GM19023 (cell line): ENCODE measurements around the gene DGAT2.
"Not testable (repeated sequence)": the region's sequence is repeated elsewhere in the genome, so short reads cannot be mapped to it uniquely, and the experiment has no call there.

Source experiments
- ATAC-seq: cut with Tn5 transposase; IDR thresholded peaks from one replicate; pipeline ENCODE4 v1.9.1; 2021; ENCODE audit warnings: mild to moderate bottlenecking, moderate library complexity; ENCODE audit not compliant: unreplicated experiment

DGAT2 gene, protein sequence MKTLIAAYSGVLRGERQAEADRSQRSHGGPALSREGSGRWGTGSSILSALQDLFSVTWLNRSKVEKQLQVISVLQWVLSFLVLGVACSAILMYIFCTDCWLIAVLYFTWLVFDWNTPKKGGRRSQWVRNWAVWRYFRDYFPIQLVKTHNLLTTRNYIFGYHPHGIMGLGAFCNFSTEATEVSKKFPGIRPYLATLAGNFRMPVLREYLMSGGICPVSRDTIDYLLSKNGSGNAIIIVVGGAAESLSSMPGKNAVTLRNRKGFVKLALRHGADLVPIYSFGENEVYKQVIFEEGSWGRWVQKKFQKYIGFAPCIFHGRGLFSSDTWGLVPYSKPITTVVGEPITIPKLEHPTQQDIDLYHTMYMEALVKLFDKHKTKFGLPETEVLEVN

DNA sequence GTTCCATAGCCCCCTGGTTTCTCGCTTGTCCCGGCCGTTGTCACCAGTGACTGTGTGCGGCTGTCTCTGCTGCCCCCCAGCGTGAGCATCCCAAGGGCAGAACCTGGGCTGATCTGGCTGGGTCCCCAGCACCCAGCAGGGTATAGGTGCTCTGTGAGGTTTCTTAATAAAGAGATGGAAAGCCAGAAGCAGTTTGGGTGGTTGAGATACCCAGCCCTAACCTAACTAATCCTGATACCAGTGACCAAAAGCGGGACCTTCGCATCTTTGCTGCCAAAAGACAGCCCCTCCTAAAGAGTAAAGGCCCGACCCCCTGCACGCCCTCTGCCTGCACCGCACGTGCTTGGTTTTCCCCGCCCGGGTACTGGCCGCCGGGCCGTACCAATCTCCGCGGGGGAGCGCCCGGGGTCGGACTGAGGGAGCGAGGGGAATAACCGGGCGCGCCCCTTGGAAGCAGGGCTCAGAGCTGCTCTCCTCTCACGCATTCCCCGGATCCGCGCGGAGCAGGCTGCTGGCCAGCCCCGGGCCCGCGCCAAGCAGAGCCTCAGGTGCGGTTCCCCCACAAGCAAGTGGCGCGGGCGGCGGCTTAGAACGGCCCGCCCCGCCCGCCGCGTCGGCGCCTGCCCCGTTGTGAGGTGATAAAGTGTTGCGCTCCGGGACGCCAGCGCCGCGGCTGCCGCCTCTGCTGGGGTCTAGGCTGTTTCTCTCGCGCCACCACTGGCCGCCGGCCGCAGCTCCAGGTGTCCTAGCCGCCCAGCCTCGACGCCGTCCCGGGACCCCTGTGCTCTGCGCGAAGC is at the start of gene DGAT2:
Gene DGAT2 (plus strand): TSS at position 667 of the 797 bp plus-strand sequence. CDS start 214 bp downstream, outside the sequence.
- ATAC-seq, result peak; percentile 80

DNA sequence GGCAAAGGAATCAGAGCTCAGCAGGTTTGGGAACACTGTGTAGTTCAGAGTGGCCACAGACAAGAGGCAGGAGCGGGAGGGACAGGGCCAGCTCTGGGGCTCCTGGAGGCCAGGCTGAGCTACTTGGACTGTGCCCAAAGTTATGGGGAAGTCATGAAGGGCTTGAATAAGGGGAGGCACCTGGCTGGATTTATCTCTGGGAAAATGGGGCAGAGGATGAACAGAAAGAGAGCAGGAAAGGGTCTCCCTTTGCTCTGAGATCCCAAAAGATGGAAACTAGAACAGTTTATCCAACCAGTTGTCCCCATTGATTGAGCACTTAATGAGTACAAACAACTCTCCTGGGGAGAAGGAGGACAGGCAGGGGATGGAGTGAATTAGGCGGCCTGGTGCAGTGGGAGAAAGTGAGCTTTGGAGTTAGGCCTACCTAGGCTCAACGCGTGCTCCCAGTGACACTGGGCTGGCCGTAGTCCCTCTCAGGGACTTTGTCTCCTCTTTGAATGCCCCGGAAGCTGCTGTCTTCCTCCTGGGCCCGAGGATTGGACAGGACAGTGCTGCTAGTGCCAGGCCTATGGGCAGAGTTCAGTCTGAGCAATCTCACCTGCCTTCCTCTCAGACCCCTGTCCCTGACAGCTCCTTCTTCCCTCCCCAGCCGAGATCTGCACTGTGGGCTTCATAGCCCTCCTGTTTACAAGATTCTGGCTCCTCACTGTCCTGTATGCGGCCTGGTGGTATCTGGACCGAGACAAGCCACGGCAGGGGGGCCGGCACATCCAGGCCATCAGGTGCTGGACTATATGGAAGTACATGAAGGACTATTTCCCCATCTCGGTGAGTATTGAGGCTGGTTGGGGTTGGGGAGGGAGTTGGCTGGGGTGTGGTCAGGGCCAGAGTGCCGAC is 49.0 kb upstream of the DGAT2 start:
- peak; percentile 14 for ATAC-seq

DNA sequence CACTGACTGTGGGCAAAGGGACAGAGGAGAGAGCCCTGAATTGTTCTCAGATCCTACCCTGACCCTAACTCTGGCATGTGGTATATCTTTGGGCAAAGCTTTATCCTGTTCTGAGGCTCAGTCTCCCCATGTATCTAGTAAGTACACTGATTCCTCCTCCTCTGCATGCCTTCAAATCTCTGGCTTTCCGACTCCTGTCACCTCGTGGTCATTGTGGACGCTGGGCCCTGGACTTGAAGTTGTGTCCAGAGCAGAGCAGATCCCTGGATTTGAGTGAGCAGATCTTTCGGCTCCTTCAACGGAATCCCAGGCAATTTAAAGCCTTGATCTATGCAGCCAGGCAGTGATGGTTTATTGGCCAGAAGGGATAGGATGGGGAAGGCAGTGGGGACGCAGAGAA is 47.9 kb upstream of the DGAT2 start:
- no peak for ATAC-seq

DNA sequence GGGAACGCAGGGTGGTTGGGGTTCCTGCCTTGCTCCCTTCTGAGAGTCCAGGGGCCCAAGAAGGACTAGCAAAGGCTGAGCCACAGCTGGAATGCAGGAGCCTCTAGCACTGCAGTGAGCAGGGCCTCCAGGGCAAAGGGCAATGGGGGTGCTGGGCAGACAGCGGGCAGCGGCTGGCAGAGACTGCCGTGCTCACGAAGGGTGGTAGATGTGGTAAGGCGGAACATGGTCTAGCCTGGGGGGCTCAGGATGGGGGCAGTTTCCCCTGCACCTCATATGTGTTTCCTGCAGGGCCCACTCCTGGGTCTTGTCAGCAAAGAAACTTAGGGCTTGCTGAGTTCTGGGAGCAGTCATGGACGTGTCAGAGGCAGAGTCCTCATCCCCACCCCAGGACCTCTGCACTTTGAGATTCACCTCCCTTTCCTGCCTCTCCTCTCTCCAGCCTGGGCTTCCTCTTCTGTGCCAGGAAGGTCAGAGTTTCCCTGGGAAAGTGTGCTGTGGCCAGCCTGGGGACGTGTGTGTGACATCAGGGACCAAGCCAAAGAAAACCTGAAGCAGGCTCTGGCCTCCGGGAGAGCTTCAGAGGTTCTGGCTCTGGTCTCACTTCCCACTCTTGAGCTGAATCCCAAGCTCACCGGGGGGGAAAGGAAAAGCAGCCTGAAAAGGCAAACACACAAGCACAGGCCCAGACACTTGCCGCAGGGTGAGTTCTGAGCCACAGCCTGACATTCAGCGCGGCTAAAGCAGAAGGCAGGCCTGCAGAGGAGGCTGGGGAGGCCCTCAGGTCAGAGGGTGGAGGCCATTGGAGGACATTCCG is 46.5 kb upstream of the DGAT2 start:
- no peak for ATAC-seq

DNA sequence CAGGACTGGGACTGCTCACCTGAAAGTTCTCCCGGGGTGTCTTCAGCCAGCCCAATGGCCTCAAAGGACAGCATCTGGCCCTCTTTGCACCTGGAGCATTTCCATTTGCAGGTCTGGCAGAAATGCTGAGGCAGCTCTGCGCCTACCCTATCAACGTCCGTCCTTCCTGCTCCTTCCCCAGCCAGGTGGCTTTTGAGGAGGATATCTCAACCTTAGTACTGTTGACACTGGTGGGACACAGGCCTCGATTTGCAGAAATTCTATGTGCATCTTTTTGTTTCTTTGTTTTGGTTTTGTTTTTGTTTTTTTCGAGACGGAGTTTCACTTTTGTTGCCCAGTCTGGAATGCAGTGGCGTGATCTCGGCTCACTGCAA is 45.9 kb upstream of the DGAT2 start:
- ATAC-seq, result no peak

DNA sequence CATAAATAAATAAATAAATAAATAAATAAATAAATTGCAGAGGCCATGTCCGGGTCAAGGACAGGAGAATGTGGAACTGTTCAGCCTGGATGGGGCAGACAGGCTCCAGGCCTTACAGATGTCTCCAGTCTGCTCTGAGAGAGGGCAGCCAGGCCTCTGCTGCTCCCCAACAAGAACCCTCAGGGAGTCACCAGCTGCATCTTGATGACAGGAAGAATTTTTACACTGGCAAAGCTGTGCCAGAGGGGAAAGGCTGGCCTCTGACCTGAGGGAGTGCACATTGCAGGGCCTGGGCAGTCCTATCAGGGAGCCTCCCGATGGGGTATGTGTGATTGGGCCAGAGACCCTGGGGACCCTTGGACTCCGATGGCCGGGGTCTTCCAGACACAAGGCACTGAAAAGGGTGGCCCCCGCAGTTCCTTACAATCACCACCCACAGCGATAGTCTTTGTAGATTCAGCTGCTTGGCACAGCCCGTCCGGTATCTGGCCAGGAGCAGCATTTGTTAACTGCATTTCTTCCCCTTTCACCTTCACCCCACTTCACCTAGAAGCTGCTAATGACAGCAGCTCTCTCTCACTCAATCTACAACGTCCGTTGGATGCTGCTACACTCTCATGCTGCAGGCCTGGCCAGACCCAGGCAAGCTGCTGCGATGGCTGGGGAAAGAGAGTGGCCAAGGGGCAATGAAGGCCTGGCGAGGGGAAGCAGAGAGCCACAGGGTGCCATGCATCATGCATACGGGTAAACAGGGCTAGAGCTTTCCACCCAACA is 42.8 kb upstream of the DGAT2 start:
- no peak for ATAC-seq

DNA sequence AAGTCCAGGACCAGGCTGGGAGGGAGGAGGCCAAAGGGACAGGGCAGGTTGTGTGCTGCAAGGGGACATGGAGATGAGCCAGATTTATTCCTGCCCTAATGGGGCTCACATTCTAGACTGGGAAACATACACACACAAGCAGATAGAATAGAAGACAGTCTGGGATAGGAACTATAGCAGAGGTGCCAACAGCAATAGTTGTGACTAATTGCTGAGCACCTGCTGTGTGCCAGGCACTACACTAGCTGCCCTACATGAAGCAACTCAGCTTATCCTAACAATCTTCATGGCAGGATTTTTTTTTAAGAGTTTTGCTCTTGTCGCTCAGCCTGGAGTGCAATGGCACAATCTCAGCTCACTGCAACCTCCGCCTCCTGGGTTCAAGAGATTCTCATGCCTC is 39.6 kb upstream of the DGAT2 start:
- no peak for ATAC-seq

DNA sequence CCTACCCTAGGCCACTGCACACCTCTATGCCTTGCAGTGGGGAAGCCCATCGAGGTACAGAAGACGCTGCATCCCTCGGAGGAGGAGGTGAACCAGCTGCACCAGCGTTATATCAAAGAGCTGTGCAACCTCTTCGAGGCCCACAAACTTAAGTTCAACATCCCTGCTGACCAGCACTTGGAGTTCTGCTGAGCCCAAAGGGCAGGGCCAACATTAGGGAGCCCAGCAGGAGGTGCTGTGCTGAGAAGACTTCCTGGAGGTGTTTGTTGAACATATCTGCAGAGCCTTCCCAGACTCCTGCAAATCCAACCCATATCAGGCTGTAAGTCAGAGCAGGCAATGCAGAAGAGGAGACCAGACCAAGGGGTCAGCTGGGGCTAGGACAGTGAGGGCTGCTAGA is 37.5 kb upstream of the DGAT2 start:
- no peak for ATAC-seq

DNA sequence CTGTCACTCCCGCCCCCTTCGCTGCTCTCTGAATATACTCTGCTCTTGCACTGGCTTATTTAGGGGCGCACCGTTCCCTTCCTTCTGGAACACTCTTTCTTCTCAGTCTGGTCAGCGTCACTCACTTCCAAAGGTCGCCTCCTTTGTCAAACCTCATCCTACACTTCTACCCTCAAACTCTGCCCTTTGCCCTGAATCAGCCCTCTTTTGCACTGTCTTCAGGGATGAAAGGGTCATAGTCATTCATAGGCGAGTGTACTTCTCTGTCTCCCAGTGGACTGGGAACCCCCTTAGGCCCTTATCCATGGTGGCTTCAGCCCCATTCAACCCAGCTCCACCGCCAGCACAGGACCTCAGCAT is 35.5 kb upstream of the DGAT2 start:
- no peak for ATAC-seq

DNA sequence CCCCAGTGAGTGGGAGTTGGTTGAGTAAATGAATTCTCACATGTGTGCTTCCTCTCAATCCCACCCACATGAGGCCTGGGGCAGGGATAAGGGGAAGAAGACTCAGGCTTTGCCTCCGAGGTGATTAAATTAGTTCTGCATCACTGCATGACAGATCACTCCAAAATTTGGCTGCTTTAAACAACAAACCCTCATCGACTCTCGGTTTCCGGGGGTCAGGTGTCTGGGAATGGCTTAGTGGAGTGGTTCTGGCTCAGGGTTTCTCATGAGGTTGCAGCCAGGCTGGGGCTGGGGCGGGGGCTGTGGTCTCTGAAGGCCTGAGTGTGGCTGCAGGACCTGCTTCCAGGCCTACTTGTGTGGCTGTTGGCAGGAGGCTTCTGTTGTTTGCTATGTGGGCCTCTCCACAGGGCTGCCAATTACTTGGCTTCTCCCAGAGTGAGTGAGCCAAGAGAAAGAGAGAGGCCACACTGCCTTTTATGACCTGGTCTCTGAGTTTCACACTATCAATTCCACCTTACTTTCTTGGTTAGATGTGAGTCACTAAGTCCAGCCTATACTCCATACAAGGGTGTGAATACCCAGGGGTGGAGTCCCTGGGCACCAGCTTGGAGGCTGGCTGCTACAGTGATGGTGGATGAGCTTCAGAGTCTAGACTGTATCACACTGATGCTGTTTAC is 35.0 kb upstream of the DGAT2 start:
- no peak for ATAC-seq

DNA sequence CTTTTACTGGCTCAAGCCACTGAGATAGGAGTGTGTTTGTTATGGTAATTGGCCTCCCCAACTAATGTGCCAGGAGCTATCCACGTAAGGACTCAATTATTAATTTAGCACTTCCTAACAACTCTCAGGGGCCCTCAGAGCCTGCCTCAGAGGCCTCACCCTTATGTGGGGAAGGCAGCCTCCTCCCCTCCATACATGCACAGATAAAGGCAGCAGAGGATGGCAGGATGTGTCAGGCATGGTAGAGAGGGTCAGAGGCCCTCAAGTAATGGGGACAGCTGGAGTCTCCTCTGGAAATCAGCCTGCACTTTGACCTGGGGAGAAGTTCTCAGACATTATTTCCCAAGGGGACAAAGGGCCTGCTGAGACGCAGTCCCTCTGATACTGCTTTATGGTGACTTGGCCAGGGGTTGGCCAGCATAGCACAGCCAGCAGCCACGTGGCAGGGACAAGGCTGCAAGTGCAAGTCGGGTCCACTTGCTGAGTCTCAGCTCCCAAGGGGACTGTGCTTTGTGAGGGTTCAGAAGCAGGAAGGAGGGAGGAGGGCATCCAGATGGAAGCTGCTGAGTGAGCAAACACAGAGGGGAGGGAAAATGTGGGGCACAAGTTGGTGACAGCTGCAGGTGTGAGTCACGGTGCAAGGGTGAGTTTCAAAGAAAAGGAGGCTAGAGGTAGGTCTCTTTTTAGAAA is 33.9 kb upstream of the DGAT2 start:
- ATAC-seq, result no peak

DNA sequence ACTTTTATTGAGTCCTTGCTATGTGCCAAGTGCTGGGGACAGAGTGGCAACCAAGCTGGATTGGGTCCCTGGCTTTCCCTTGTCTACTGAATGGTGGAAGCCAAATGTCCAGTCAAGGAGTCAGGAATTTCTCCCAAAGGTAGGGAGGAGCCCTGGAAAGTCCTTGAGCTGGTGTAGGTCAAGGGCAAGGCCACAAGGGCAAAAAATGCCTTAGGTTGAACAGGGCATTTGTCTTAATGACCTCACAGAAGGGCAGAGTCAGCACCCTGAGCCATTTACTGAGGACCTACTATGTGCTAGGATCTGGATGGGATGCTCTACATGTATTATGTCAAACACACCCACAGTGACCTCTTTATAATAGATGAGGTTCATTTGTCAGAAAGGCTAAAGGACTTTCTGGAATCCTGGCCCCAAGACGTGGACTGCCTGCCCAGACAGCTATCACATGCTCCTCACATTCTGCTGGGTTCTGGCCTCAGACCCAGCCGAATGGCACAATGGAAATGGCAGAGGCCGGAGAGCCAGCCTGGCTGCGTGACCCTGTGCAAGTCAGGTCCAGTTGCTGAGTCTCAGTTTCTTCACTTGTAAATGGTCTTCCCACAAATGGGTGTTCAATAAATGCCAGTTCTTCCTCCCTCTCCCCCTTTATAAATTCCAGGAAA is 33.3 kb upstream of the DGAT2 start:
- no peak for ATAC-seq

DNA sequence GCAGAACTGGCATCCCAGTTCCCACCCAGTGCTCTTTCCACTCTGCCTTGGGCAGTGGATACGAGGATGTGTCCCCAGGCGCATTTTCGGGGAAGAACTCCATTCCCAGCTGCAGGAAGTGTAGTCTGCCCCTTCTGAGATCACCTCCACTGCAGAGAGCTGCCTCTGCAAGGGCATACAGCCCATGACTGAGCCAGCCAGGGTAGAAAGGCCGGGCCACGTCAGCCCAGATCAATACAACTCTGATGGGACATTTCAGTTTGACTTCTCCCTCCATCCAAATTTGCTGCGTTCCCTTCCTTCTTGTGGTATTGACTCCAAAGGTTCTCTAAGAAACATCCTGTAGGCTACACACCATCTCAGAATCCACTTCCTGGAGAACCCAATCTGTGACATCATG is 31.3 kb upstream of the DGAT2 start:
- ATAC-seq, result no peak

DNA sequence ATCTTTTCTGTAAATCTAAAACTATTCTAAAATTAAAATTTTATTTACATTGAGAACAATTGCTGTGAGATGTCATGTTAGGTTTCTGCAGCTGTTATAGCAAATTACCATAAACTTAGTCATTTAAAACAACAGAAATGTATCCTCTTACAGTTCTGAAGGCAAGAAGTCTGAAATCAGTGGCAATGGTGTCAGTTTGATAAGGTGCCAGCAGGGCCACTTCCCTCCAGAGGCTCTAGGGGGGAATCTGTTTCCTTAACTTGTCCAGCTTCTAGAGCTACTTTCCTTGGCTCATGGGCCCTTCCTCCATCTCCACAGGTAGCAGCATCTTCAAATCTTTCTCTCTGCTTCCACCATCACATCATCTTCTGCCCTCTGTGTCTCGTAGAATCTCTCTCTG is 27.9 kb upstream of the DGAT2 start:
- ATAC-seq, result no peak

DNA sequence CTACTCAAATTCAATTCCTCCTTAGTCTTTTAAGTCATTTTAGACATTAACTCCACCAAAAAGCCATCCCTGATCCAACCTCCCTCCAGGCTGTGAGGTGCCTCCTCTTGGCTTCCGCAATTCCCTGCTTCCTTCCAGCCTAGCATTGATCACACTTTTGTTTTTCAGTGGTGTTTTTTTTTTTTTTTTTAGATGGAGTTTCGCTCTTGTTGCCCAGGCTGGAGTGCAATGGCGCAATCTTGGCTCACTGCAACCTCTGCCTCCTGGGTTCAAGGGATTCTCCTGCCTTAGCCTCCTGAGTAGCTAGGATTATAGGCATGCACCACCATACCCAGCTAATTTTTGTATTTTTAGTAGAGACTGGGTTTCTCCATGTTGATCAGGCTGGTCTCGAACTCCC is 25.4 kb upstream of the DGAT2 start:
- ATAC-seq, result not testable (repeated sequence)

DNA sequence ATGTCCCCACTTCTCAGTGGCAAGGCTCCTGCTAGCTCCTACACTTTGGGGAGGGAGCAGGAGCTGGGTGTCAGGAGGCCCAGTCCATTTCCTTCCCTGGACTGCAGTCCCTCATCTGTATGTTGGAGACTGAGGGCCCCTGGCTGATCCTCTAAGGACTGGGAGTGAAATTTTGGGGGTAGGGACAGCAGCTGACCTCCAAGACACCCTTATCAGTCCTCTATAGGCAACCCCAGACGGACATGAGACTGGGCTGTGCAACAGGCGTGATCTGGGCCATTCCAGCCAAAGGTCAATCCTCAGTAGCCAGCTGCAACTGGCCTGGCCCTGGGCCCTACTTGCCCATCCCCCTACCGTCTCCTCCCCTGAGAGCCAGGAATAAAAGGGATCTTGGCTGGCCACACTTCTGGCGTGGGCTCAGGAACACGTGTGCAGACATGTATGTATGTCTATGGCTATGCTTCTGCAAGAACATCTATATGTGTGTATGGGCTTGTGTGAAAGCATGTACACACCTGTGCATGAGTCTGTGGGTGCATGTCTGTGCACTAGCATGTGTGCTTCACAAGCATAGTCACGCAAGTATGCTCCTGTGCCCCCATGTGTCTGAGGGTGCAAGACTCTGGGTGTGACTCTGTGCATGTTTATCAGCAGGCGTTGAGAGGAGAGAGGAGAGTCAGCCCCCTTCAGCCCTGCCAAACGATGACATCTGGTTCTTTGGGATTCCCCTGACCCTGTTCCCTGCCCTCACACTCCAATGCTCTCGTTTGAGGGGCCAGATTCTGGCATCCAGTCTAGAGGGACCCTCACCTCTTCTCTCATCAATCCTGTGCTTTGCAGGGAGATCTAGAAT is 24.6 kb upstream of the DGAT2 start:
- ATAC-seq, result no peak

DNA sequence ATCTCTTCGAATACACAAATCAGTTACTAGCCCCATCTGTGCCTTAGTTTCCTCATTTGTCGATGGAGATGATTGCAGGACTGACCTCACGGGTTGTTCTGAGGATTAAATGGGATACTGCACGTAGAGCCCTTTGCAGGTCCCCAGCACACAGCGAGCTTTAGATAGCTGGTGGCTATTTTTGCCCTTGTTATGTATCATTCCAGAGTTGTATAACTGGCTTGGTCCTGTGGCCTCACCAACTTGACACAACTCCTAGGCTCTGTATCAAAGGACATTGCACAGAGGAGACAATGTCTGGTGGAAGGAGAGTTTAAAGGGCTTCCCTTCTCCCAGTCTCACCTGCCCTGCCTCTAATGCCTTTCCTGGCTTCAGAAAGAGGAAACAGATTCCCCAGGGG is 22.8 kb upstream of the DGAT2 start:
- no peak for ATAC-seq
